ENCODE data around the gene DCUN1D1. TPM values are rescaled to one million over a fixed set of nuclear protein-coding genes. Genes with fewer than 3 reads are reported as not detected.
"Not testable (repeated sequence)": the region's sequence is repeated elsewhere in the genome, so short reads cannot be mapped to it uniquely, and the experiment has no call there.

DCUN1D1 gene
- total RNA-seq: 10 to 100 TPM; 54.4 to 64.3 TPM

- ChIA-PET POLR2A (no interaction called here), CTCF (interaction anchor here (1.3 kb wide), 1 partner anchor 15 kb away, joined by 3 read pairs; no protein-coding TSS in a partner anchor)
These were observed at the start of gene DCUN1D1 for GRCh38 chr3:182980204-182981037. DCUN1D1 (minus strand) TSS chr3:182980538; CDS start chr3:182980489, 49 bp downstream.

- ChIA-PET CTCF (no interaction called here), POLR2A (no interaction called here)
These were observed 48.1 kb upstream of the DCUN1D1 start for GRCh38 chr3:183028416-183028815.

GRCh38 chr3:183027276-183027675 lies 46.9 kb upstream of the DCUN1D1 start:
- POLR2A ChIA-PET: no interaction called here
- CTCF ChIA-PET: no interaction called here

GRCh38 chr3:183022936-183023516 lies 42.7 kb upstream of the DCUN1D1 start:
- POLR2A ChIA-PET: no interaction called here
- CTCF ChIA-PET: no interaction called here

- ChIA-PET CTCF (no interaction called here), POLR2A (no interaction called here)
These were observed 38.3 kb upstream of the DCUN1D1 start for GRCh38 chr3:183018421-183019192.

GRCh38 chr3:183015185-183015584 lies 34.8 kb upstream of the DCUN1D1 start:
- POLR2A ChIA-PET: no interaction called here

GRCh38 chr3:183013856-183014255 lies 33.5 kb upstream of the DCUN1D1 start:
- ChIA-PET POLR2A (no interaction called here), CTCF (no interaction called here)

More at GRCh38 chr3:183015185-183015584, 34.8 kb upstream of the DCUN1D1 start:
- CTCF ChIA-PET: no interaction called here

- ChIA-PET CTCF (no interaction called here), POLR2A (no interaction called here)
These were observed 32.7 kb upstream of the DCUN1D1 start for GRCh38 chr3:183013074-183013473.

- CTCF ChIA-PET: no interaction called here
These were observed 28.5 kb upstream of the DCUN1D1 start for GRCh38 chr3:183008800-183009199.

GRCh38 chr3:183008303-183008702 lies 28.0 kb upstream of the DCUN1D1 start:
- ChIA-PET POLR2A (no interaction called here), CTCF (no interaction called here)

More at GRCh38 chr3:183008800-183009199, 28.5 kb upstream of the DCUN1D1 start:
- POLR2A ChIA-PET: no interaction called here

- CTCF ChIA-PET: interaction anchor here (0.6 kb wide), 1 partner anchor 242 kb away, joined by 3 read pairs; no protein-coding TSS in a partner anchor
- POLR2A ChIA-PET: no interaction called here
These were observed 26.2 kb upstream of the DCUN1D1 start for GRCh38 chr3:183006396-183007002.

- ChIA-PET CTCF (no interaction called here), POLR2A (no interaction called here)
These were observed 19.4 kb upstream of the DCUN1D1 start for GRCh38 chr3:182999767-183000166.

GRCh38 chr3:182993486-182994201 lies 13.3 kb upstream of the DCUN1D1 start:
- CTCF ChIA-PET, POLR2A ChIA-PET: not testable (repeated sequence)

GRCh38 chr3:182989566-182989965 lies 9.2 kb upstream of the DCUN1D1 start:
- CTCF ChIA-PET: interaction anchor here (1.0 kb wide), 1 partner anchor 16 kb away, joined by 3 read pairs; no protein-coding TSS in a partner anchor
- POLR2A ChIA-PET: no interaction called here

GRCh38 chr3:182986021-182986420 lies 5.7 kb upstream of the DCUN1D1 start:
- POLR2A ChIA-PET: no interaction called here
- CTCF ChIA-PET: no interaction called here

- ChIA-PET CTCF (no interaction called here), POLR2A (no interaction called here)
These were observed 3.5 kb upstream of the DCUN1D1 start for GRCh38 chr3:182983876-182984275.

- CTCF ChIA-PET: interaction anchor here (1.3 kb wide), 1 partner anchor 16 kb away, joined by 3 read pairs; no protein-coding TSS in a partner anchor
- POLR2A ChIA-PET: no interaction called here
These were observed 671 bp upstream of the DCUN1D1 start for GRCh38 chr3:182981038-182981380.

GRCh38 chr3:182979674-182980191 lies 605 bp downstream of the DCUN1D1 start:
- ChIA-PET CTCF (no interaction called here), POLR2A (no interaction called here)

GRCh38 chr3:182979103-182979673 lies 1.1 kb downstream of the DCUN1D1 start:
- POLR2A ChIA-PET: interaction anchor here (0.6 kb wide), 1 partner anchor 50 kb away, joined by 4 read pairs; no protein-coding TSS in a partner anchor
- CTCF ChIA-PET: no interaction called here
